ENCODE data around the gene HMMR. TPM values are rescaled to one million over a fixed set of nuclear protein-coding genes. Genes with fewer than 3 reads are reported as not detected.

Gene HMMR
- total and polyA plus RNA-seq, 9 of the 15 experiments (the other 6 are each of a cell fraction or from before 2014, with no cell fraction given) = 74.9 to 133 (median 90.8) TPM

DNA sequence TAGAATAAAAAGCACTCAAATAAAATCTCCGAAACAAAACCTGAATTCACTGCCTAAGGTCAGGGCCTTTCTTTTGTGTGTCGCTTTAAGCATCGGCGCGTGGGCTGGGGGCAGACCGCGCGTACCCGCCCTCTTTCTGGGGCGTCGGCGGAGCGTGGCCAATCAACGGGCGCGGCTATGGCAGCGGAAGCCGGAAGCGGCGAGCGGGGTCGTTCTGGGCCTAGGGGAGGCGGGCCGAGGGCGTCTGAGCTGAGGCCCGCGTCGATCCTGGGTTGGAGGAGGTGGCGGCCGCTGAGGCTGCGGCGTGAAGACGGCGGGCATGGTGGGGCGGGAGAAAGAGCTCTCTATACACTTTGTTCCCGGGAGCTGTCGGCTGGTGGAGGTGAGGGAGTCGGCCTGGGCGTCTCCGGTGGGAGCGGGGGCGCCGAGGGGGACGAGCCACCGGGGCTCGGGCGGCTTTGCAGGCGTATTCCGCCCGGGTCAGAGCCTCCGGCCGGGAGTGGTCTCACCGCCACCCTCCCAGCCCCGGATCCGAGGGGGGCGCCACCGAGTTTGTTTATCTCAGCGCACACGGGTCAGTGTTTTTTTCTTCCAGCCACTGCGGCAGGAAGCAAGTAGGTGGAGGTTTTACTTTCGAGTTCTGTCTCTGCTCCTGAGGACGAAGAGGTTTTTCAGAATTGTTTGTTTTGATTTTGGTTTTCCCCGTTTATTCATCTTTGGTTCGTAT, 45.1 kb downstream of the HMMR start, which contains the start of gene MAT2B (continued):
- TF ChIP-seq NCOA2 (IDR thresholded peaks at IDR 0.05; ENCODE audit: partially characterized antibody in 2 of 2) (no peak), PTTG1 (tag; IDR thresholded peaks at IDR 0.05; ENCODE audit: low read depth) (no peak), JUNB (CRISPR knock-in tag; conservative IDR thresholded peaks at IDR 0.05) (no peak), ZBTB1 (CRISPR knock-in tag; IDR thresholded peaks at IDR 0.05; ENCODE audit: borderline replicate concordance, low read depth) (peak; percentile 20; the same call in 1 of the 2 replicates), L3MBTL2 (IDR thresholded peaks at IDR 0.05) (peak; percentile 40), ZSCAN32 (CRISPR knock-in tag; IDR thresholded peaks at IDR 0.05) (no peak), MCM2 (IDR thresholded peaks at IDR 0.05; ENCODE audit: low read depth) (no peak), IRF2 (CRISPR knock-in tag; IDR thresholded peaks at IDR 0.05) (no peak), ZSCAN29 (IDR thresholded peaks at IDR 0.05) (peak; percentile 94), KHSRP (IDR thresholded peaks at IDR 0.05) (no peak), RFX1 (IDR thresholded peaks at IDR 0.05) (no peak), PRPF4 (IDR thresholded peaks at IDR 0.05; ENCODE audit: insufficient read depth, low read depth, low read length, poor library complexity, severe bottlenecking) (no peak), KLF6 (CRISPR knock-in tag; IDR thresholded peaks at IDR 0.05; ENCODE audit: borderline replicate concordance) (no peak), SNIP1 (IDR thresholded peaks at IDR 0.05; ENCODE audit: low read depth) (no peak), CBX1 (IDR thresholded peaks at IDR 0.05; ENCODE audit: low read depth) (peak; percentile 77; the same call in 1 of the 2 replicates), HDAC2 (IDR thresholded peaks at IDR 0.05) (0 out of 2 replicates have a peak, but pooled peaks have one; percentile 32), FUS (optimal IDR thresholded peaks at IDR 0.05; ENCODE audit: low read depth, low read length) (peak; percentile 65)
- TF ChIP-seq, protein P1, sequence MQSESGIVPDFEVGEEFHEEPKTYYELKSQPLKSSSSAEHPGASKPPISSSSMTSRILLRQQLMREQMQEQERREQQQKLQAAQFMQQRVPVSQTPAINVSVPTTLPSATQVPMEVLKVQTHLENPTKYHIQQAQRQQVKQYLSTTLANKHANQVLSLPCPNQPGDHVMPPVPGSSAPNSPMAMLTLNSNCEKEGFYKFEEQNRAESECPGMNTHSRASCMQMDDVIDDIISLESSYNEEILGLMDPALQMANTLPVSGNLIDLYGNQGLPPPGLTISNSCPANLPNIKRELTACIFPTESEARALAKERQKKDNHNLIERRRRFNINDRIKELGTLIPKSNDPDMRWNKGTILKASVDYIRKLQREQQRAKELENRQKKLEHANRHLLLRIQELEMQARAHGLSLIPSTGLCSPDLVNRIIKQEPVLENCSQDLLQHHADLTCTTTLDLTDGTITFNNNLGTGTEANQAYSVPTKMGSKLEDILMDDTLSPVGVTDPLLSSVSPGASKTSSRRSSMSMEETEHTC (IDR thresholded peaks at IDR 0.05) = no peak
- TF ChIP-seq, protein P2, sequence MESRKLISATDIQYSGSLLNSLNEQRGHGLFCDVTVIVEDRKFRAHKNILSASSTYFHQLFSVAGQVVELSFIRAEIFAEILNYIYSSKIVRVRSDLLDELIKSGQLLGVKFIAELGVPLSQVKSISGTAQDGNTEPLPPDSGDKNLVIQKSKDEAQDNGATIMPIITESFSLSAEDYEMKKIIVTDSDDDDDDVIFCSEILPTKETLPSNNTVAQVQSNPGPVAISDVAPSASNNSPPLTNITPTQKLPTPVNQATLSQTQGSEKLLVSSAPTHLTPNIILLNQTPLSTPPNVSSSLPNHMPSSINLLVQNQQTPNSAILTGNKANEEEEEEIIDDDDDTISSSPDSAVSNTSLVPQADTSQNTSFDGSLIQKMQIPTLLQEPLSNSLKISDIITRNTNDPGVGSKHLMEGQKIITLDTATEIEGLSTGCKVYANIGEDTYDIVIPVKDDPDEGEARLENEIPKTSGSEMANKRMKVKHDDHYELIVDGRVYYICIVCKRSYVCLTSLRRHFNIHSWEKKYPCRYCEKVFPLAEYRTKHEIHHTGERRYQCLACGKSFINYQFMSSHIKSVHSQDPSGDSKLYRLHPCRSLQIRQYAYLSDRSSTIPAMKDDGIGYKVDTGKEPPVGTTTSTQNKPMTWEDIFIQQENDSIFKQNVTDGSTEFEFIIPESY (CRISPR knock-in tag; IDR thresholded peaks at IDR 0.05) = no peak; the same call in 1 of the 2 replicates
- TF ChIP-seq, protein P3, sequence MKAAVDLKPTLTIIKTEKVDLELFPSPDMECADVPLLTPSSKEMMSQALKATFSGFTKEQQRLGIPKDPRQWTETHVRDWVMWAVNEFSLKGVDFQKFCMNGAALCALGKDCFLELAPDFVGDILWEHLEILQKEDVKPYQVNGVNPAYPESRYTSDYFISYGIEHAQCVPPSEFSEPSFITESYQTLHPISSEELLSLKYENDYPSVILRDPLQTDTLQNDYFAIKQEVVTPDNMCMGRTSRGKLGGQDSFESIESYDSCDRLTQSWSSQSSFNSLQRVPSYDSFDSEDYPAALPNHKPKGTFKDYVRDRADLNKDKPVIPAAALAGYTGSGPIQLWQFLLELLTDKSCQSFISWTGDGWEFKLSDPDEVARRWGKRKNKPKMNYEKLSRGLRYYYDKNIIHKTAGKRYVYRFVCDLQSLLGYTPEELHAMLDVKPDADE (conservative IDR thresholded peaks at IDR 0.05; ENCODE audit: control insufficient read depth, low read depth, low read length) = 0 out of 2 replicates have a peak, but pooled peaks have one; percentile 69

Data from K562 (cell line).